Left colon (tissue), 2 donors: ENCODE measurements around the gene NUP54. TPM values are rescaled to one million over a fixed set of nuclear protein-coding genes. Genes with fewer than 3 reads are reported as not detected.
A peak's percentile ranks its signal among the peaks of the same experiment; 100 is the strongest.

ENCODE experiments used
- ATAC-seq: fragments of 200-7000 bp; cut with Tn5 transposase; one replicate; pipeline ENCODE4 v1.9.1; 2020; ENCODE audit warnings: mild to moderate bottlenecking, moderate library complexity
- DNase-seq, 2 donors: peaks; one replicate each; pipeline ENCODE4 v3.0.0-alpha.2; 2020
- intact Hi-C, 2 donors: fragments of 100-400 bp; cut with DNase I in 1 of 2; cut with micrococcal nuclease in 1 of 2; formaldehyde crosslinking; loops; one replicate each; pipeline versions ENCODE4 v1.11.2 to v1.14.0; 2022; cut with DNase I, micrococcal nuclease
- total RNA-seq, 2 donors: library from RNA; stranded (reverse); fragmentation: NEBNext Ultra II Directional; extraction: Animal tissue kit (Norgen Biotek cat#: 25700); gene quantifications; one replicate each; pipeline ENCODE4 v1.2.1, GENCODE V29; 2021
- donor health status: DM: no; HTN: no; CAD: no.
- donor health status: DM: yes; HTN: yes; CAD: no.

Gene NUP54
- total RNA-seq, 2 donors from 2014 or later: 27.1 to 36.7 TPM

DNA sequence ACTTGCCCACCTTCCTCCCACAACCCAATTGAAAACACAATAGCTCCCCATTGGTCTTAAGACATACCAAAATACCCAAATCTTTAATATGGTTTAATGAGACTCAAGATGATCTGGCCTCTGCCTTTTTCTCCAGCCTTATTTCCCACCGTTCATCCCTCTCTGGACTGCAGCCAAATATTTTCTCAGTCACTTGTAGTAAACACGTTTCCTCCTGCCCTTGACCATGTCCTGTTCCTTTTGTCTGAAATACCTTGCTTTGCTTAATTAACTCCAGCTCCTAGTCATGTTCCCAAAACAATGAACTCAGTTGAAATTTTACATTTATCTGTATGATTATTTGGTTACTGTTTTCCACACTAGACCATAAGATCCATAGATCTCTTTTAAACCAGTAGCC lies 8.4 kb upstream of the NUP54 start:
- DNase-seq: no peak
- no peak for ATAC-seq
- intact Hi-C loops: no loop called here

DNA sequence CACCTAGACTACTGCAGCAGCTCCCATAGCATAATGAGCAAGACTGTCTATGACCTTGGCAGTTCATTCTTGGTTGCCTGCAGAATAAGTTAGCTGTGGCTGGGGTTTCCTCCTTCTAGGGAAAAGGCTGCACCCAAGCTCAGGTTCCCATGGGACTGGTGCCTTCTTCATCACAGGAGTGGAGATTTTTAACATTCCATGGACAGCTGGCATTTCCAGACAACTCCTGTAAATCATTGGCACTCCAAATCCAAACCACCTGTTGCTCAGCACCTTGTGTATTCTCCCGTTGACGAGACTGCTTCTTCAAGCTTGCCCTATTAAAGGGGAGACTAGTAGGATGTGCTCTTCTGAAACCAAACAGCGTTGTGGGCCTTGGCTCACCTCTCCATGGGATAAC lies 7.8 kb upstream of the NUP54 start:
- intact Hi-C loops: no loop called here
- DNase-seq (no peak), ATAC-seq (no peak)

DNA sequence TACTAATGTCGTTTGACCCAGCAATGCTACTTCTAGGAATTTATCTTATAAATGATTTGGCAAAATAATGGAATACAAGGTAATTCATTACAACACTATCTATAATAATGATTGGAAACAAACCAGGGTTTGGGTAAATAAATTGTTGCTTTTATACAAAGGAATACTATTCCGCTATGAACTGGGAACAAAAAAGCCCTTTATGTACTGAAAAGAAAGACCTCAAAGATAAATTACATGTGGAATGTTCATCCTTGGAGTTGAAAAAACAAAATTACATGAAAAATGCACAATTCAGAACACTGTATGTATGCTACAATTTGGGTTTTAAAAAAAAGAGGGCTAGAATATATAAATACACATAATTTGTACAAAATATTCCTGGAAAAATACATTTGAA lies 5.2 kb upstream of the NUP54 start:
- DNase-seq (no peak), ATAC-seq (no peak)
- intact Hi-C loops: no loop called here

DNA sequence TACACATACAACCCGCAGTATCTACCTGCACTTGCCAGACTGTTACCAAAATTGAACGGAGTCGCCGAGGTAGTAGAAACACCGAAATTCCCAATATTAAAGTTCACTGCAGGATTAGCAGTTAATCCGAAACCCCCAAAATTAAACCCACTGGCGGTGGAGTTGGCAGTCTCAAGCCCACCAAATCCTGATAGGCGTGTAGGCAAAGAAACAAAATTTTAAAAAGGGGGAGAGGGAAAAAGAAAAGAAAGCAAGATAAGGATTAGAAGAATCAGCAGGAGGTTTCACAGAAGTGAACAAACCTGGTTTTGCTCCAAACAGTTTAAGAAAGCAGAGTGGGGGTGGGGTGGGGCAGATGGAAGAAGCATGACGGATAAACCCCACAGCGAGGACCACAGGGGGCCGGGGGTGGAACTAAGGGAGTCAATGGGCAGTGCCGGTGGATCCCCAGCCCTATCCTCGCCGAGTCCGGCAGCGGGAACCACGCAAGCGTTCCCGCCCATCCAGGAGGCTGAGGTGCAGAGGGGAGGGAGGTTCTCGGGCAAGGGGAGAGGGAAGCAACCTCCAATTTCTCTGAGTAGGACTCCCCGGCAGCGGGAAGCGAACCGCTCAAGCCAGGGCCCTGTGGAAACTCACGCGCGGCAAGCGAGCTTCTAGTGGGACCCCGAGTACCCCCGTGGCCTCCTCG lies 599 bp downstream of the NUP54 start:
- intact Hi-C loops: no loop called here
- ATAC-seq: peak; percentile 80

DNA sequence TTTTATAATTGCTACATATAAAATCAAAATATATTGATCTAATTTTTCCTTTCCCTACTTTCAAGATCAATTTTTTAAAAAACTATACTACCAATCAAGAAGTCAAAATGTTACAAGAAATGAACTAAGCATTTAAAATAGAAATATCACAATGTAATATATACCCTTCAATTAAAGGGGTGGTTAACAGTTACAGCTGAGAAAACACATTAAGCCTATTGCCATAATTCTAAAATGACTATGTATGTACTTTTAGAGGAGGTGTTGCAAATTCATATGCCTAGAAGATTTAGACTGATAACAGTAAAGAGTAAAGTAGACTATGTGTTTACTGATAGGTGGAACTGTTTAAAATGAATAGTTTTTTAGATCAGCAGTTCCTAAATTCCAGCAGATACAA lies 3.7 kb downstream of the NUP54 start:
- no peak for ATAC-seq
- DNase-seq: no peak
- intact Hi-C loops: no loop called here

More for the DNA sequence above, 599 bp downstream of the NUP54 start:
- DNase-seq: peak; percentile 67 to 77

DNA sequence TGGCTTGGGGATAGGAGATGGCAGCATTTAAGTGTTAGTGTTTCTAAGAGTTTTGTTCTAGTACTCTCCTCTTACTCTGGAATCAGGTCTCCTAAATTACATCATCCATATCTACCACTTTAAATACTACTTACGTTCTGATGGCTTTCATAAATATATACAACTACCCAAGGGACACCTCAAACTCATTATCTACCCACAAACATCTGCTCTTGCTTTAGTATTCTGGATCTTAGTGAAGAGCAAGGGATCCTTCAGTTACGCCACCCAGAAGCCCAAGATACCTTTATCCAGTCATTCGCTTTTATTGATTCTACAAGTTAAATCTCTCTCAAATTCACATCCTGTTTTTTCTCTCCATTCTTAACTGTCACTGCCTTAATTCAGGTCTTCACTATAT lies 7.0 kb downstream of the NUP54 start:
- intact Hi-C loops: no loop called here
- ATAC-seq: no peak
- no peak for DNase-seq

DNA sequence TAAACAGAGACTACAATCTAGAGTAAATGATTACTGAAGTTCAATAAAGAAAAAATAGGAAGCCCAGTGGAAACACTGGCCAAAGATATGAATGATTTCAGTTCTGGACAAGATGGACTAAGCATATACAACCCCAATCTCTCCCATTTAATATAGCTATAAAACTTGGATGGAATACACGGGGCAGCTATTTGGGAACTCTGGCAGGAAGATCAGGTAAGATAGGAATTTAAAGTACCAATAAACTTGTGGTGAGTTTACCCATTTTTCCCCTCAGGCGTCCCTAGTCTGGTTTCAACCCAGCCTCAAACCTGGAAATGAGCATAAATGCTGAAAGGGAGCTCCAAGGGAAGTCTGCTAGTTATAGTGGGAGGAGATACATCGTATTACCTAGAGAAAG lies 20.4 kb downstream of the NUP54 start:
- ATAC-seq (peak; percentile 28), DNase-seq (no peak)
- intact Hi-C loops: no loop called here

DNA sequence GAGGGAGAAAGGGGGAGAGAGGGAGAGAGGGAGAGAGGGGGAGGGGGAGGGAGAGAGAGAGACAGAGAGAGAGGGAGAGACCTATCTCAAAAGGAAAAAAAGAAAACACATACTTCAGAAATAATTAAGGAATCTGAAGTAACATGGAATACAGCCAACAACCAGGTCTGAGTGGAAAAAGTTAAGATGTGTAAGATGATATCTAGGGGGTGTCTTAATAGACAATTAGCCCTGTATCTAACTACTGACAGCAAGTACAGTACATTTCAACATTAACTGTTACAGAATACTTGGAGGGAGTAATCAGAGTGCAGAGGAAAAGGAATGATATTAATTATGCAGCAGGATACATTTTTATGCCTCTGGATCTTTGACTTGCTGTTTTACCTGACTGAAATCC lies 22.4 kb downstream of the NUP54 start:
- ATAC-seq: no peak
- intact Hi-C loops: no loop called here

DNA sequence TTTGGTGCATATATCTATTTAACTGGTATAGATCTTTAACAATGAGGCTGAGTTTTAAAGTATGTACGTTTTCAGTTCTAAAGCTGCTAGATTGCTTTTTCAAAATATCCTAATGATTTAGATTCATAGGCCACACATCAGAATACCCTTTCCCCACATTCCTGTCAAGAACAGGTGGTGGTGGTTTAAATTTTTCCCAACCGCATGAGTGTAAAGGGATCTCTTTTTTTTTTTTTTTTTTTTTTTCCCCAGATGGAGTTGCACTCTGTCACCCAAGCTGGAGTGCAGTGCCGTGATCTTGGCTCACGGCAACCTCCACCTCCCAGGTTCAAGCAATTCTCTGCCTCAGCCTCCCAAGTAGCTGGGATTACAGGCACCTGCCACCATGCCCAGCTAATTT lies 28.0 kb downstream of the NUP54 start:
- intact Hi-C loops: no loop called here
- ATAC-seq (no peak), DNase-seq (no peak)

More for the DNA sequence above, 22.4 kb downstream of the NUP54 start:
- no peak for DNase-seq

DNA sequence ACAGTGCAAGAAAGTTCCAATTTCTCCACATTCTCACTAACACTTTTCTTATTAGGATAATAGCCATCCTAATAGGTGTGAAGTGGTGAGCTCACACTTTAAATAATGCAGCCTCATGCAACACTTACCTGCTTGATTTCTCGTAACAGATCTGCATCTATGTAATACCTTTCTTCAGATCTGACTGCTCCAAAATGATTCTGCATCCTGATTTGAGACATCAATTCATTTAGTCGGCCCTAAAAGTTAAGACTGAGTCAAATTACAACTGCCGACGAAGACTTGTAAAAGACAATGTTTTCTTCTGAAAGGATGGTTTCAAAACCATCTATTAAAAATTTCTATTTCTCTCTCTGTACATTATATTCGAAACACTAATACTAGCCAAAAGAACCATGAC lies 30.7 kb downstream of the NUP54 start:
- intact Hi-C loops: no loop called here
- ATAC-seq (no peak), DNase-seq (no peak)

DNA sequence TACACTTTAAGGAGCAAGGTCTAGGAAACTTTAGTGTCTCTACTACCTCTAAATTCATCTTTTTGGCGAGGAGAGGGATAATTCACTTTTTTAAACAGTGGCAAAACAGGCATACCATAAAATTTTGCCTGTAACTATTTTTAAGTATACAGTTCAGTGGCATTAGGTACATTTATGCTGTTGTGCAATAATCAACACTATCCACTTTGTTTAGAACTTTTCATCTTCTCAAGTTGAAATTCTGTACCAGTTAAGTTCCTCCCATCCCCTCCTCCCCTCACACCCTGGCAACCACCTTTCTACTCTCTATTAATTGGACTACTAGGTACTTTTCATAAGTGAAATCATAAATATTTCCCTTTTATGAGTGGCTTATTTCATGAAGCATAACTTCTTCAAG lies 31.4 kb downstream of the NUP54 start:
- ATAC-seq (no peak), DNase-seq (no peak)
- intact Hi-C loops: no loop called here

DNA sequence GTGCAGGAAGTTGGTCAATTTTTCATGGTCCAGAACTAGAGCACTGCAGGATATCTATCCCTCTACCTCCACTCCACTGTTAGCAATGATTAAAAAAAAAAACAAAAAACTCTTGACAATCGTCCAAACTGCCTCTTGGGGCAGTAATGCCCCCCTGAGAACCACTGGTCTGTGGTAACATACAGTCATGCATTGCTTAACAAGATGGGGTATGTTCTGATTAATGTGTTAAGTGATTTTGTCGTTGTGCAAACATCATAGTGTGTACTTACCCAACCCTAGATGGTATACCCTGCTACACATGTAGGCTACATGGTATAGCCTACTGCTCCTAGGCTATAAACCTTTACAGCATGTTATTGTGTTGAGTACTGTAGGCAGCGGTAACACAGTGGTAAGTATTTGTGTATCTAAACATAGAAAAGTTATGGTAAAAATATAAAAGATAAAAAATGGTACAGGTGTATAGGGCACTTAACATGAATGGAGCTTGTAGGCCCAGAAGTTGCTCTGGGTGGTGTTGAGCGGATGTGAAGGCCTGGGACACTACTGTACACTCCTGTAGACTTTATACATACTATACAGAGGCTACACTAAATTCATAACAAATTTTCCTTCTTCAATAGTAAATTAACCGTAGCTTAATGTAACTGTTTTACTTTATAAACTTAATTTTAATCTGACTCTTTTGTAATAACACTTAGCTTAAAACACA lies 39.6 kb downstream of the NUP54 start:
- DNase-seq (no peak), ATAC-seq (peak; percentile 94)
- intact Hi-C loops: no loop called here

DNA sequence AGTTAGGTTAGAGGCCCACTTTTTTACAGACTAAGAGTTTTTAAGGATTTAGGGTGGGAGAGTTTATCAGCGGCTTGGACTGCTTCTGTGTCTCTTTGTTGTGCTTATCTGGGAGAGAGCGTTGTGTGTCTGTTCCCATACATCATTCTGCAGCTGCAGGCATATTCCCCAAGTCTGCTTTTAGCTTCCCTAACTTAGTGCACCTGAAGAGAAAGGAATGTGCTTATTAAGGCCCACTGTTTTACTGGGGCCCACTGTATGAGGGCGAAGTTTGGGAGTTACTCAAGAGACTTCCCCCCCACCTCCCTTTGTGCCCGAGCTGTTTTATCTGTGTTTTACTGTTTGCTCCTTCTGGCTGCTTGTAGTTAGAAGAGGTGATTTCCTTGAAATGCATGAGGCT lies 41.8 kb downstream of the NUP54 start:
- intact Hi-C loops: no loop called here
- DNase-seq (no peak), ATAC-seq (no peak)

DNA sequence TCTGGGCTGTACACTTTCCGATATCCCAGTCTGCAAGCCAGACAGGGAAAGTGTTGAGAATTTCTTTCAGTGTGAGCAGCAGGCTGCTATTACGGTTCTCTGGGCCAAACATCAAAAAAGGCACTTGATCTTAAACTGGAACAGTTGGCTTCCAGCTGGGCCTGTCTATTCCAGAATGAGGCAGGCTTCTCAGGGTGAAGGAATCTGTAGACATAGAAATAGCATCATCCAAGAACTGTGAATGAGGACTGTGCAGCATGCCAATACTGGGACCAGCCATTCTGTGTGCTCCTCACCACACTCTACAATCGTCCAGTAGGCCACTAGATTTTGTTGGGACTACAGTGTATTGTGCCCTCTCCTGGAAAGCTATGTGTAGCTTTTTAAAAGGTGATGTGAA lies 42.5 kb downstream of the NUP54 start:
- DNase-seq (no peak), ATAC-seq (no peak)
- intact Hi-C loops: no loop called here

DNA sequence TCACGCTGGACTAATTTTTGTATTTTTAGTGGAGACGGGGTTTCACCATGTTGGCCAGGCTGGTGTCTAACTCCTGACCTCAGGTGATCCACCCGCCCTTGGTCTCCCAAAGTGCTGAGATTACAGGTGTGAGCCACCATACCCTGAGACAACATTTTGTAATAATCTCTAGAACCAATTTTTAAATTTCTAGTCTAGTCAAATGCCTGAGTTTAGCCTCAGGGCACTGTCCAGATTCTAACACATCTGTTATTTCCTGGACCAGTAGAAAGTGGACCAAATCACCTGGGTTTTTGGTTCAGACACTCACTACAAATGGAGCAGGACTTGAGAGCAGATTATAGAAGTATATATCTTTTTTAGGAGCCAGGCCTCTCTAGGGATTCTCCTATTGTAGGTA lies 52.1 kb downstream of the NUP54 start:
- intact Hi-C loops: no loop called here
- no peak for ATAC-seq
- DNase-seq: no peak

DNA sequence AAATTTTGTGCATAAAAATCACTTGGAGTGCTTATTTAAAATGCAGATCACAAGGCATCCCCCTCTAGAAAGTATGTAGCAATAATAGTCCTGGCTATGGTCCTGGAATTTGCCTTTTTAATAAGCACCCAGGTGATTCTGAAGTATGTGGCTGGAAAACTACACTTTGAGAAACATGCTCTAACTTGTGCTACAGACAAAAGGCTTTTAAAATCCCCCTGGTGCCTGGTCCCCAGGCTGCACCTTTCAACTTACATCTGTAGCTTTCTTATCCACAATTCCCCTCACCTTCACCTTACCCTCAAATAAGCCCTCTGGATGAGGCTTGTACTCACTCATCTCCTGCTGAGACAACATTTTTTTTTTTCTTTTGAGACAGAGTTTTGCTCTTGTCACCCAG lies 52.6 kb downstream of the NUP54 start:
- no peak for DNase-seq
- ATAC-seq: no peak
- intact Hi-C loops: no loop called here

DNA sequence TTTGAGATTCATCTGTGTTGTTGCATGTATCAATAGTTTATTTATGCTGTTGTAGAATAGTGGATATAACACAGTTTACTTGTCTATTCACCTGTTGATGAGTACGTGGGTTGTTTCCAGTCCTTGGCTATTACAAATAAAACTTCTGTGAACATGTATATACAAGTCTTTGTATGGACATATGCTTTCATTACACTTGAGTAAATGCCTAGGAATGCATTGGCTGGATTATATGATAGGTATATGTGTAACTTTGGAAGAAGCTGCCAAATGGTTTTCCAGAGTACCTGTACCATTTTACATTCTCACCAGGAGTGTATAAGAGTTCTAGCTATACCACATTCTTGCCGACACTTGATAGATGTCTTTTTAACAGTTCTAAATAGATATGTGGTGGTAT lies 57.1 kb downstream of the NUP54 start:
- intact Hi-C loops: no loop called here
- ATAC-seq (no peak), DNase-seq (no peak)

DNA sequence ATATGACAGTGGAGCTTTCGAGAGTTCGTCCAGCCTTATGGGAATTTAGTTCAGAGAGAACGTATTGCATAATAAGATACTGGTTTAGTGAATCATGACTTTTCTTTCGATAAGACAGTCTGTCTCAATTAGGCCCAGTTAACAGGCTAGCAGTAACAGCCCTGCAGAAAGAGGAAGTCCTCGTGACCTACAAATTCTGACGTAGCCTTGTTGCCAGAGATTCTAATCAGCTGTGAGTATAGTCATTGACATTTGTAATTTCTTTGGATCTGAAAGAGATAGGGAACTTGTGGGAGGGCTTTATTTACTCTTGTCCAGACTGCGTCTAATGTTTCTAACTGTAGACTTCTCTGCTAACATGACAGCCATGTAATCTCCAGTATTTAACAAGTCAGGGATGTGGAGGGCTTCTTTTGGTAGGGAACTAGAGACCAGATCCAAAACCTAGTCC lies 57.9 kb downstream of the NUP54 start:
- ATAC-seq: peak; percentile 63
- peak in 1 of 2 donors; percentile 28 for DNase-seq
- intact Hi-C loops: no loop called here

DNA sequence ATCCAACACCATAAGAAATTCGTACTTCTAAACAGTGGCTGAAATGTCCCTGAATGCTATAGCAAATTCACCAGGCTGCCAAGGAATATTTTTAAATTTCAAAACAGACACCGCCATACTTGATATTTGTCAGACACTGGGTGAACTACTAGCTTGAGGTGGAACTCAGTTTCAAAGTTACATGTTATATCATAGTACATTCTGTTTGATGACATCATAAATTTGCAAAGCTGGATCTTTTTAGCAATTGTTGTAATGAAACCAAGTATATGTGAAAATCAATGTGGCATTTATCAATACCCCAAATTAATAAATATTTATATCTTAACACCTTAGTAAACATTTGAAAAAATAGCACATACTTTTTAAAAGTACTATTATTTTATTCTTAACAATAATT lies 59.5 kb downstream of the NUP54 start:
- intact Hi-C loops: no loop called here
- ATAC-seq (no peak), DNase-seq (no peak)

DNA sequence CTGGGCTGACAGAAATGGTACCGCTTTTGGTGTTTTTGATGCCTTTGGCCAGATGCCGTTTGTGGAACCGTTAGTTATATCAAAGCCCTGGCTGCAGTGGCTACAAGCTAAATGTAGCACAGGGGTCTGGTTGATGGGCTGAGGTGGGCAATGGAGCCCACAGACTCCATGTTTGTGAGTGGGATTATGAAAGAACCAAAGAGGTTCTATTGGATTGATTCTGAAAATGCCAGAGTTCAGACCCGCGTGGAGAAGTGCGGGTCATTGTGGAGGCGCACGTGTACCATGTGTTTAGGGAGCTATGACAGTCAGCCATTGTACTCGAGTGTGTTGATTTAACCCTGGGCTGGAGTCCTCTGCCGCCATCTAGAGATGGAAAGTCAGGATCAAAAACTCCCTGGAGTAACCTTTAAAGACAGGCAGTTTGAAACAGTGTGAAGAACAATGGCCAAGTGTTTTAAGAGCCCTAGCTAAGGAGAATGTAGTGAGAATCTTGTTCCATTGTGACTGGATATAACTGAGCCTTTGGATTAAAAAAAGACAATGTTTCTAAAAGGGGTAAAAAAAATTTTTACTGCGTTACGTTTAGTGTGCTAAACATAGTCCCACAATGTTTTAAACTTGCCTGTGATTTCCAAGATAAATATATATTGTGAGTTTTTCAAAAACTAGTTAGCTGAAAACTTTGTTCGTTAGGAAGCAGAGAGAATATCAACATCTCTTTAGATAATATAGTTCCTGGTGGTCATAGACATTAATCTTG lies 61.0 kb downstream of the NUP54 start:
- DNase-seq (peak; percentile 34), ATAC-seq (peak; percentile 98)
- intact Hi-C loops: no loop called here
